ENCODE results near the gene SLC25A17.

DNA sequence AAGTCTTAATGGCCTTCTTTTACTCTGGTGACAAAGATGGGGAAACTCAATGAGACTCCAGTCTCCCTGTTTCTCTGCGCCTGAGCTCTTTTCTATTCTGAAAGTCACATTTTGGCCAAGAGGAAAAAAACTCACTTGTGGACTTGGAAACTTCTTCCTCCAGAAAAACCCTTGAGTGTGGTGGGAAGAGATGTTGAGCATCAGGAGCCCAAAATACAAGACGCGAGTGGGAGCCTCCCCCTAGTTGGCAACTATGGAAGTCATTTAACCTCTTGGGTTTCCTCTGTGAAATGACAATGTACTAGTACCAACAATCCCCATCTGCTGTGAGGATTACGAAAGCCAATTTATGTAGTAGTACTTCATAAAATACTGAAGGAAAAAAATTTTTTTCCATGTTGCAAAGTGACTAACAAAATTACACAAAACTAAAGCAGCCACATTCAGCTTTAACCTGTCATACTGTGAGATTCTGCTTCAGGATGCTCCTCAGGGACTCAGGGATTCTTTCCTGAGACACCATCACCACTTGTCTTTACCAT is 524 bp upstream of the SLC25A17 start:
- TF ChIP-seq, protein P1, sequence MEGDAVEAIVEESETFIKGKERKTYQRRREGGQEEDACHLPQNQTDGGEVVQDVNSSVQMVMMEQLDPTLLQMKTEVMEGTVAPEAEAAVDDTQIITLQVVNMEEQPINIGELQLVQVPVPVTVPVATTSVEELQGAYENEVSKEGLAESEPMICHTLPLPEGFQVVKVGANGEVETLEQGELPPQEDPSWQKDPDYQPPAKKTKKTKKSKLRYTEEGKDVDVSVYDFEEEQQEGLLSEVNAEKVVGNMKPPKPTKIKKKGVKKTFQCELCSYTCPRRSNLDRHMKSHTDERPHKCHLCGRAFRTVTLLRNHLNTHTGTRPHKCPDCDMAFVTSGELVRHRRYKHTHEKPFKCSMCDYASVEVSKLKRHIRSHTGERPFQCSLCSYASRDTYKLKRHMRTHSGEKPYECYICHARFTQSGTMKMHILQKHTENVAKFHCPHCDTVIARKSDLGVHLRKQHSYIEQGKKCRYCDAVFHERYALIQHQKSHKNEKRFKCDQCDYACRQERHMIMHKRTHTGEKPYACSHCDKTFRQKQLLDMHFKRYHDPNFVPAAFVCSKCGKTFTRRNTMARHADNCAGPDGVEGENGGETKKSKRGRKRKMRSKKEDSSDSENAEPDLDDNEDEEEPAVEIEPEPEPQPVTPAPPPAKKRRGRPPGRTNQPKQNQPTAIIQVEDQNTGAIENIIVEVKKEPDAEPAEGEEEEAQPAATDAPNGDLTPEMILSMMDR (IDR thresholded peaks at IDR 0.05) = no peak
- no peak for TF ChIP-seq POLR2A (IDR thresholded peaks at IDR 0.05)

All from body of pancreas (tissue), 4 donors.